Sigmoid colon (tissue), 7 donors: ENCODE data around the gene FGF12. TPM values are rescaled to one million over a fixed set of nuclear protein-coding genes. Genes with fewer than 3 reads are reported as not detected.
"Not testable (repeated sequence)": the region's sequence is repeated elsewhere in the genome, so short reads cannot be mapped to it uniquely, and the experiment has no call there.

Experiments
- DNase-seq: peaks from one replicate; pipeline ENCODE4 v3.0.0-alpha.2; 2019
- H3K27ac ChIP-seq, 4 donors: fragments of 200-600 bp; sonication (generic); one replicate each; pipeline ENCODE4 v1.5.1; 2016 to 2019; ENCODE audit warnings: mild to moderate bottlenecking in 1 of 4
- H3K27me3 ChIP-seq, 3 donors: fragments of 200-600 bp; sonication (generic); one replicate each; pipeline ENCODE4 v1.5.1; 2019; ENCODE audit warnings: mild to moderate bottlenecking in 1 of 3
- H3K36me3 ChIP-seq, 4 donors: fragments of 200-600 bp; sonication (generic); one replicate each; pipeline ENCODE4 v1.5.1; 2016 to 2019
- H3K4me1 ChIP-seq, 4 donors: fragments of 200-600 bp; sonication (generic); one replicate each; pipeline ENCODE4 v1.5.1; 2017 to 2019
- H3K4me3 ChIP-seq, 4 donors: fragments of 200-600 bp; sonication (generic); one replicate each; pipeline ENCODE4 v1.5.1; 2017 to 2019; ENCODE audit warnings: mild to moderate bottlenecking in 2 of 4, moderate library complexity in 1 of 4
- H3K9me3 ChIP-seq, 4 donors: fragments of 200-600 bp in 3 of 4; sonication (generic) in 3 of 4; one replicate each; pipeline versions ENCODE4 v1.5.1 to v1.6.1; 2013 to 2019
- CTCF ChIP-seq, 4 experiments: fragments of 450-650 bp in 3 of 4; fragments of 200-600 bp in 1 of 4; IDR thresholded peaks; one replicate each; pipeline ENCODE4 v1.5.1; 2016 to 2019; ENCODE audit warnings: antibody characterized with exemption in 4 of 4, mild to moderate bottlenecking in 3 of 4, moderate library complexity in 2 of 4
- EP300 ChIP-seq, 4 donors: sonication (generic); formaldehyde crosslinking; IDR thresholded peaks; one replicate each; pipeline ENCODE4 v1.6.1; 2017; ENCODE audit warnings: antibody characterized with exemption in 4 of 4
- POLR2A ChIP-seq, 2 donors: fragments of 450-650 bp; IDR thresholded peaks; one replicate each; pipeline ENCODE4 v1.6.1; 2016; ENCODE audit warnings: antibody characterized with exemption in 2 of 2, mild to moderate bottlenecking in 2 of 2, moderate library complexity in 2 of 2
- POLR2AphosphoS5 ChIP-seq, 4 donors: sonication (generic); formaldehyde crosslinking; IDR thresholded peaks; one replicate each; pipeline ENCODE4 v1.6.1; 2017; ENCODE audit warnings: antibody characterized with exemption in 4 of 4
- WGBS, 2 donors: extraction: QIAGEN DNeasy Blood & Tissue Kit; methylation state at CpG; one replicate each; pipeline ENCODE4 v1.1.7; 2013; 5-methylcytosine and 5-hydroxymethylcytosine counted together
- intact Hi-C: fragments of 100-400 bp; cut with DNase I; formaldehyde crosslinking; loops from one replicate; pipeline ENCODE4 v1.15.1; 2023
- polyA plus RNA-seq, 3 donors: library from polyadenylated mRNA; stranded (reverse); fragments of 200-250 nt; gene quantifications; one replicate each; pipeline ENCODE4 v1.2.3, GENCODE V29; 2013
- total RNA-seq, 4 donors: library from RNA; depleted of rRNA; stranded (reverse); fragments of >200 nt; gene quantifications; one replicate each; pipeline ENCODE4 v1.1.0, GENCODE V29; 2016
- donor health status: healthy with polysubstance abuse.
- donor health status: Bipolar disorder and iron deficiency.
- donor health status: healthy.

Gene FGF12
- total and polyA plus RNA-seq, 7 donors = 0.32 to 7.8 (median 1.8) TPM

- no peaks in the 10 kb centered on the region for H3K4me1 ChIP-seq
- intact Hi-C loops = no loop called here
- DNase-seq = no peak
Measured at GRCh38 chr3:192750201-192750600, 22.9 kb upstream of the FGF12 start.

GRCh38 chr3:192747746-192748145, 20.4 kb upstream of the FGF12 start:
- intact Hi-C loops = no loop called here
- Histone ChIP-seq H3K36me3 (no peaks in the 10 kb centered on the region), H3K27me3 (no peaks in the 10 kb centered on the region), H3K9me3 (no peaks in the 10 kb centered on the region), H3K4me1 (no peaks in the 10 kb centered on the region), H3K4me3 (no peak overlapping the region), H3K27ac (no peak overlapping the region)
- DNase-seq = no peak
- TF ChIP-seq POLR2AphosphoS5 (IDR thresholded peaks at IDR 0.05) (no peak), EP300 (IDR thresholded peaks at IDR 0.05) (no peak), POLR2A (IDR thresholded peaks at IDR 0.05) (no peak), CTCF (IDR thresholded peaks at IDR 0.05) (no peak)
- WGBS, 2 donors = 58 to 60% methylated on average over 3 of the region's 3 CpGs

More at GRCh38 chr3:192750201-192750600, 22.9 kb upstream of the FGF12 start:
- WGBS, 2 donors = 57 to 68% methylated on average over 5 of the region's 5 CpGs
- Histone ChIP-seq H3K9me3 (no peaks in the 10 kb centered on the region), H3K36me3 (no peaks in the 10 kb centered on the region), H3K27ac (no peak overlapping the region), H3K4me3 (no peak overlapping the region), H3K27me3 (no peaks in the 10 kb centered on the region)
- no peak for TF ChIP-seq POLR2A (IDR thresholded peaks at IDR 0.05)
- TF ChIP-seq CTCF (IDR thresholded peaks at IDR 0.05) = no peak
- no peak for TF ChIP-seq POLR2AphosphoS5 (IDR thresholded peaks at IDR 0.05)
- no peak for TF ChIP-seq EP300 (IDR thresholded peaks at IDR 0.05)

GRCh38 chr3:192747145-192747544, 19.8 kb upstream of the FGF12 start:
- Histone ChIP-seq H3K9me3 (no peaks in the 10 kb centered on the region), H3K36me3 (no peaks in the 10 kb centered on the region), H3K4me3 (no peak overlapping the region), H3K27ac (no peak overlapping the region), H3K27me3 (no peaks in the 10 kb centered on the region), H3K4me1 (no peaks in the 10 kb centered on the region)
- intact Hi-C loops = no loop called here
- 66 to 72% methylated on average over 1 of the region's 1 CpG for WGBS, 2 donors
- TF ChIP-seq EP300 (IDR thresholded peaks at IDR 0.05) (no peak), POLR2AphosphoS5 (IDR thresholded peaks at IDR 0.05) (no peak), CTCF (IDR thresholded peaks at IDR 0.05) (no peak), POLR2A (IDR thresholded peaks at IDR 0.05) (no peak)
- no peak for DNase-seq

- H3K4me3 ChIP-seq = no peak overlapping the region
- no peaks in the 10 kb centered on the region for H3K27me3 ChIP-seq
- no peak for DNase-seq
- intact Hi-C loops = no loop called here
- H3K4me1 ChIP-seq = no peaks in the 10 kb centered on the region
- TF ChIP-seq POLR2AphosphoS5 (IDR thresholded peaks at IDR 0.05) (no peak), POLR2A (IDR thresholded peaks at IDR 0.05) (no peak), CTCF (IDR thresholded peaks at IDR 0.05) (no peak), EP300 (IDR thresholded peaks at IDR 0.05) (no peak)
- H3K27ac ChIP-seq = no peak overlapping the region
- WGBS, 2 donors = 88 to 93% methylated on average over 7 of the region's 7 CpGs
- no peaks in the 10 kb centered on the region for H3K36me3 ChIP-seq
- no peaks in the 10 kb centered on the region for H3K9me3 ChIP-seq
Measured at GRCh38 chr3:192745150-192745549, 17.8 kb upstream of the FGF12 start.

GRCh38 chr3:192744604-192745003, 17.3 kb upstream of the FGF12 start:
- DNase-seq = not testable (repeated sequence)

More at GRCh38 chr3:192744604-192745003, 17.3 kb upstream of the FGF12 start:
- H3K36me3 ChIP-seq, H3K27ac ChIP-seq, H3K27me3 ChIP-seq, intact Hi-C loops, H3K9me3 ChIP-seq, H3K4me3 ChIP-seq, H3K4me1 ChIP-seq: not testable (repeated sequence)
- 58 to 68% methylated on average over 17 to 19 of the region's 19 CpGs for WGBS, 2 donors
